Effector CD8-positive, alpha-beta T cell (primary cell): ENCODE measurements around the gene RAB4A.

Source experiments
- DNase-seq: peaks from one replicate; lab custom pipeline; 2025; lab: John Stamatoyannopoulos, UW

Gene RAB4A

DNA sequence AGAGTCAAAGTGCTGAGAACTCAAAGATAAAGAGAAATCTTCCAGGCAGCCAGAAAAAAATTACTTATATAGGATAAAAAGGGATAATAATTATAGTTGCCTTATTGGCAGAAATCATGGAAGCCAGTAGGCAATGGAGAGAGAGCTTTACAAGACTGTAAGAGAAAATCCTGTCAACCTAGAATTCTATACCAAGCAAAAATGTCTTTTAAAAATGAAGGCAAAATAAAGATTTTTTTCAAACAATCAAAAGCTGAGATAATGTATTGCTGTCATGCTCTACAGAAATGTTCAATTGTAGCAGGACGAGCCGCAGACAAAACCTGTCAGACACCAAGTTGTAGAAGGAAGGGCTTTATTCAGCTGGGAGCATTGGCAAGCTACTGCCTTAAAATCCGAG, 26.8 kb upstream of the RAB4A start:
- DNase-seq: no peak

DNA sequence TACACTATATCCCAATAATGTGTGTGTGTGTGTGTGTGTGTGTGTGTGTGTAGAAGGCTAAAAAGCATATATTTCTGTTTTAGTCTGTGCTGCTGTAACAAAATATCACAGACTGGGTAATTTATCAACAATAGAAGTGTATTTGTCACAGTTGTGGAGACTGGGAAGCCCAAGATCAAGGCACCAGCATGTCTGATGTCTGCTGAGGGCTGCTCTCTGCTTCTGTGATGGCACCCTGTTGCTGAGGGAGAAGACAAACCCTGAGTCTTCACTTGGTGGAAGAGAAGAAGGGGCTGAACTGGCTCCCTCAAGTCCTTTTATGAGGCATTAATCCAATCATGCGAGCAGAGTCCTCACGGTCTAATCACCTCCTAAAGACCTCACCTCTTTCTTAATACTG, 23.0 kb upstream of the RAB4A start:
- DNase-seq: no peak

DNA sequence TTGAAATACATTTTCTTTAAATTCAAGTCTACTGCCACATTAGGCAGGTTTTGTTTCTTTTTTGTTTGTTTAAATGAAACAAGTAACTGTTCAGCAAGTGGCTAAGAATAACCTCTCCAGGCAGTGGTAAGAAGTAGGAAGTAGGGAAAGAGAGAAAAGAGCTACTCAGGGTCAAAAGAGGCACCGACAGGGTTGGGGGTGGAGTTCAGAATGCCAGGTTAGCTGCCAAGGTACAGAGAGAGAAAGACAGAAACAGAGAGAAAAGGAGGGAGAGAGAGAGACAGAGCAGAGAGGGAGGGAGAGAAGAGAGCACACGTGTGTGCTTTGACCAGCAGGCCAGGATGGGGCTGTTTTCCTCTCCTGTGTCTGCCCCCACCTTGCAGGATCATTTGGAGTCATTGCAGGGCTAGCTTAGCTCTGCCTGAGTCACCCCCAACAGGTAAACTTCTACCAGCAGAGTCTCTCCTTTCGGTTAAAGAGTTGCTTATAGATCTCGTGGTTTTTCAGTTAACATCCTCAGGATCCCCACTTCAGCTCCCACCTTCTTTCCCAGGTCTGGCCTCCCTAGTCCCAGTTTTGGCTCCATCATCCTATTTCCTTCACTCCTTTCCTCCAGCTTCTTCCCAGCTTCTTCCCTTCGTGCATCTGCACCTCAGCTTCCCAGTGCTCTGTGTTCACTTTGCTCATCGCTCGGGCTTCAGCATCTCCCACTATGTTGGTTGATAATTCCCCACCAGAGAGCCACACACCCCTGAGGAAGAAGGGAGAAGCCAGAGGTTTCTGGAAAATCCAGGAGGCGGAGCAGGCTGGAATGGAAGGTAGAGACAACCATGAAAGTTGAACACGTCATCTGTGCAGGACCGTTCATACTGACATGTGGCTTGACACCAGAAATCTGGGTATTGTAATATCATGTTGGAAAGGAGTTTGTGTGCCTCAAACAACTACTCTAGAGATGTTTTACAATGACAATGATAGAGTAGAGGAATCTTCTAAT, 21.8 kb upstream of the RAB4A start:
- DNase-seq: no peak

DNA sequence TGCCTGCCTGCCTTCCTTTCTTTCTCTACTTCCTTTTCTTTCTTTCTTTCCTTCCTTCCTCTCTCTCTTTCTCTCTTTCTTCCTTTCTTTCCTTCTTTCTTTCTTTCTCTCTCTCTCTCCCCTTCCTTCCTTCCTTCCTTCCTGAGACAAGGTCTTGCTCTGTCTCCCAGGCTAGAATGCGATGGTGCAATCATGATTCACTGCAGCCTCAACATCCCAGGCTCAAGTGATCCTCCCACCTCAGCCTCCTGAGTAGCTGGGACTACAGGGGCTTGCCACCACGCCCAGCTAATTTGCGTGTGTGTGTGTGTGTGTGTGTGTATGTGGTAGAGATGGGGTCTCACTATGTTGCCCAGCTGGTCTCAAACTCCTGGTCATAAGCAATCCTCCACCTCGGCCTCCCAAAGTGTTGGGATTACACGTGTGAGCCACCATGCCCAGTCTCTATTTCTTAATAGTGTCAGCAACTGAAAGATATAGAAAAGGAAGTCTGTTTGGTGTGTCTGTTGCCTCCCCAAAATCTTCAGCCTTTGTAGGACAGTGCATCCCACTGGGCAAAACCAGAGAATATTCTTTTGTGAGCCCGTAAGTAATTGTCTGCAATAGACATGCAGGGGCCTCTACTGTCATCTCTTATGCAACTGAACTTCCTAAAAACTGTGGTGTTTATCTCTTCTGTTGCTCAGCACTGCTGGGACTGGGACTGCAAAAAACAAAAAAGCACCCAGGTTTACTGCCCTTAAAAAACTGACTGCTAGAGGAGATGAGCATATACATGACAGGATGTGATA, 20.9 kb upstream of the RAB4A start:
- DNase-seq: no peak

DNA sequence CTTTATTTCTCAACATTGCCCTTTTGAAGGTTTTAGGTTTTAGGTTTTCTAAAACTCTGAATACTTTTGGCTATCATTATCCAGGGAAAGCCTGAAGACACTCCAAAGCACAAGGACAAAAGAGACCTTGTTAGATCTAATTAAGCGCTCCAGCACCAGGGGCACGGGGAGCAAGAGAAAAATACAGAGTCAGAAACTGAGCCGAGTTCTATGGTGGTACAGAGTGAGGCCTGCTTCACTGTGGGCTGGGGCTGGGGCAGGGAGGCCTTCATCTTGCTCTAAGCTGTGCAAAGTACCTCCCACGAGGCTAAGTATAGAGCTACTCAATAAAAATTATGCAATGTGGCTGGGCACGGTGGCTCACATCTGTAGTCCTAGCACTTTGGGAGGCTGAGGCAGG, 19.7 kb upstream of the RAB4A start:
- DNase-seq: no peak

DNA sequence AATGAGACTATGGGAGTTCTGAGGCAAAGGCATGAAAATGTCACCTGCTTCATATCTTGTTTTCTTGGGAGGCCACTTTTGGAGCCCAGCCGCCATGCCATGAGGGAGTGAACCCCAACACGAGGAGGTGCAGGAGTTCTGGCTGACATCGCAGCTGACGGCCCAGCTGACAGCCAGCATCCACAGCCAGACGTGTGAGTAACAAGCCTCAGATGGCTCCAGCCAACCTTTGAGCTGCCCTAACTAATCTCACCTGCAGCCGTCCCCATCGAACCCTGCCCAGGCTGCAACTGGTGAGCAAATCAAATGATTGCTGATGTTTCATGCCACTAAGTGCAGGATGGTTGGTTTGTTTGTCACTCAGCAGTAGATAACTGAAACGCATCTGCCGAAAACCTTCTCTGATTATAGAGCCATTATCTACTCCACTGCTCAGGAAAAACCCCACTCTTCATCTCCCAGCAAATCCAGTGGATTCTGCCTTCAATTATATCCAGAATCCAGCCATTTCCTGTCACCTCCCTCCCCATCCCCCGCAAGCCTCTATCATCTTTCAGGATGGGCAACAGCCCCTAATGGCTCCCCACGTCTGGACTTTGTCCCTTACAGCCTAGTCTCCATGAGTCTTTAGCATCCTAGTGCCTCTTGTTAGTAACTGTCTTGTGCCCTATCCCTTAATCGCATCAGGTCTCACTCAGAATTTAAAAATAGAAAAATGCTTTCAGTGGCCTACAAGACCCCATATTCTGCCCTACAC, 18.5 kb upstream of the RAB4A start:
- DNase-seq: no peak

DNA sequence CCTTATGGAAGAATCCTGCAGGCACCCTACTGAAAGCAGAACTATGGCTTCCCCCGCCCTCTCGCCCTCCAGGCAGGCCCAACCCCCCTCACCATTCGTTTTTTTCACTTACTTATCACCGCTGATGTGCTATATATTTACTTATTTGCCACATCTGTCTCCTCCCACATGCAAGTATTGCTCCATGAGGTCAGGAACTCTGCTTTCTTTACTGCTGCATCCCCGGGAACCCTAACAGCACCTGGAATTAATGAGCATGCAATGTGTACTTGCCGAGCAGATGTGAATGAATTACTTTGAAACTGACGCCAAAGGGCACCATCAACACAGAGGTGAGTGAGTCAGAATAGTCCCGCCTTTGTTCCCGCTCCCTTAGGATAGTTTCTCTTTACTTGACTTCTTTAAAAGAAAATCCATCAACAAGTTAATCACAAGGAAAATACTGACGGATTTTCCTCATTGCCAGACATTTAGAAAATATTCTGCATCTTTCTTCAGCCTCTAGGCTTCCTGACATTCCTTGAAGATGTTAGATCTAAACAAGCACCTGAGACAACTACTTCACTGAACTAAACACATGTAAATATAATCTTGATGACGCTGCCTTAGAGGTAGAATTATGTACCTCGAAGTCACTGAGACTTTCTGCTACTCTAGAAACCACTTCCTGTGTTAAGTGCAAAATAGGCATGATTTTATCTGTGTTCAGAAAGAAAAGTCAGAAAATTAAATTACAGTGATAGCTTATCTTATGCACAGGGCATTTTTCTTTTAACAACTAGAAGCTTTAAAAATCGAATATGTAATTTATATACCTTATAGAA, 17.5 kb upstream of the RAB4A start:
- no peak for DNase-seq

DNA sequence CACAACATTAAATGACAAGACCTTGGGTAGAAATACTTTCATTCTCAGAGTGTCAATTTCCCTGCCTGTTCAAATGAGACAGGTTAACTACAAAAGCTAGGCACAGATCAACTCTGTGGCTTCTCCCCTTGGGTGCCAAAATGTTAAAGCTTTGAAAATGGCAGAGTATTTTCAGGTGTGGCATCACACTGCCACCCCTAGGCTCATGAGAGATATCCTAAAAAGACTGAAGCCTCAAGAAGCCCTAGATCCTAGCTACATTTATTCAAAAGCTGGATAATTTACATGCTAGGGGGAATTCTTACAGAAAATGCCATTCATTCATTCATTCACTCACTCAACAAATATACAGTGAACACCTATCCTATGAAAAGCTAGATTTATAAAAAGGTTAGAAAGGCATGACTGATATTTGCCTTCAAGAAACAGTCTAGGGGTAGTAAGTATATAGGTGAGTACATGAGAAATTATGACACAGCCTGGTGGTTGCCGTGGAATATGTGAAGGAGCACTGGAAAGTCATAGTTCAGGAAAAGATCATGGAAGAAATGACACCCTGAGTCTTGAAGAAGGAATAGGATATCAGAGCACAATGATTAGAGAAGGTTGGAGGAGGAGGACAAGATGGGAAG, 15.9 kb upstream of the RAB4A start:
- DNase-seq: no peak

DNA sequence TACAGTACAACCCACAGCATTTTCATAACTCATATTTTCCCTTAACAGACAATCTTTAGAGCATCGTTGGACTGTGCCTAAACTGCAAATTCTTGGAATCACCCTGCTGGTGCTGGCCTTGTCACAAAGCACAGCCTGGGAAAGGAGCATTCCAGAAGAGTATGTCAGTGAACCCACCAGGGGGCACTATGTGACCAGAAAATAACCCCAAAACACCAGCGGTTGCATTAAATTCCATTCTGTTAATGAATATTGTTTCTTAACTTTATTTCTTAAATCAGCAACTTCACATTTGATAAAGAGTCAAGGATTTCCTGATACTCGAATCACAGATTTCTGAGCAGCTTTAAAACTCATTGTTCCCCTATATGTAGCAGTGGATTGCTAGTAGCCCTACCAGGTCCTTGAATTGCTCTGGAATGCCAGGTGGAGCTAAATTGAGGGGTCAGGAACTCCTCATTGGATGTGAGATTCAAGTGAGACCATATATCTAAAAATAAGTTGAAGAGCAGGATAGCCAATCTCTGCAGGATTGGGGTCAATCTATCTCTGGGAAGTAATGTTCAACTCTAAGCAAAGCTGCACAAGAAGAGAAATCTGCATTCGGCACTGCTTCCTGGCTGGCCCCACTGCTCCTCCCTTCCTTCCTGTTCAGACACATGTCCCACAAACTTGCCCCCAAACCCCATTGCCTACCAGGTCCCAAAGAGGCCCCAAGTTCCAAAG, 12.7 kb upstream of the RAB4A start:
- peak; percentile 51 for DNase-seq

DNA sequence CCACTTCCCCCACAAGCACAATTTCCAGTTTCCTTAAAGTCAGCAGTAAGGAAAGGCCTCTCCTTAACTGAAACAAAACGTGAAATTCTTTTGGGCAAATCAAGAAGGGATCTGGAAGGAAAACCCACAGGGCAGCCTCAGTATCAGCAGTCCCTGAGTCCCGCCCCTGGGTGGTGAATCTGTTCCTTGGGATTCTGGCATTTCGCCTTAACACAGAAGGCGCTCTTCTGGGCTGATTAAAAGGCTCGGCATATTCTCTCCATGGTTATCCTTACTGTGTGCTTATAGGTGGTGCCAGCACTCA, 12.2 kb upstream of the RAB4A start:
- no peak for DNase-seq

DNA sequence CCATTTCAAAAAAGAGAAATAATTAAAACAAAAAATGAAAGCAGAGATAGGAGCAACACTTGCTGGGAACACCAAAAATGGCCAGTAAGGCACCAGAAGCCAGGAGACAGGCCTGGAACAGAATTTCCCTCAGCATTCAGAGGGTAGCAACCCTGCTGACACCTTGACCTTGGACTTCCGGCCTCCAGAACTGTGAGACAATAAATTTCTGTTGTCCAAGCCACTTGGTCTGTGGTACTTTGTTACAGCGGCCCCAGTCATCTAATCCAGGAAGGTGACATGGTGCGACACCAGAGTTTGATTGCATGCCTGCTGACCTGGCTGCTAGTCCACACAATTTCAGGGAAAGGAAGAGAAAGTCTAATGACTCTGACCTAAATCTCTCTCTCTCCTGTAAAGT, 10.6 kb upstream of the RAB4A start:
- no peak for DNase-seq

DNA sequence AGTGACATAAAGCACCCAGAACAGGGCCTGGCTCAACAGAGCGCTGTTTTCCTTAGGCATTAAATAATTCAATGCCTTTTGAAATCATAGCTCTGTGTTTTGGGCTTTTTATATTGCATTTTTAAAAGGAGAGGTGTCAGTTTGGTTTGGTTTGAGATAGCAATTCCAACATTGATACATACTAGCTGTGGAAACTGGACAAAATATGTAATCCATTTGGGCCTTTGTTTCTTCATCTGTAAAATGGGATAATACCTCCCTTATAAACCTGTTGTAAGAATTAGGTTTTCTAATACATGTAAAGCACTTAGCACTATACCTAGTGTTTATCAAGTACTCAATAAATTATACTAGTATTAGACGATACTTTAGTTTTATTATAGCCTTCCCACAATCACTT, 8.7 kb upstream of the RAB4A start:
- DNase-seq: no peak

DNA sequence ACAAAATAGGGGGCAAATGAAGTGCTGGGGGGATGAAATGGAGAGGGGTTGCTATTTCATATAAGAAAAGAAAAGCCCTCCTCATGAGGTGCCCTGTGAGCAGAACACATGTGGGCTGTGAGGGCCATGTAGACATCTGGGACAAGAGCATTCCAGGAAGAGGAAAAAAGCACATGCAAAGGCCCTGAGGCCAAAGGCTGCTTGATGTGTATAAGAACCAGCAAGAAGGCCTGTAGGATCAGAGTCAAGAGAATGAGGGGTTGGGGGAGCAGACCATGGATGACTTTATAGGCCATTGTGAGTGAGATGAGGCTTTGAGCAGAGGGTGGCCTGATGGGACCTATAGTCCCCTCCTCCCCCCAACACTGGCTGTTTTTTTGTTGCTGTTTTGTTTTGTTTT, 7.7 kb upstream of the RAB4A start:
- no peak for DNase-seq

DNA sequence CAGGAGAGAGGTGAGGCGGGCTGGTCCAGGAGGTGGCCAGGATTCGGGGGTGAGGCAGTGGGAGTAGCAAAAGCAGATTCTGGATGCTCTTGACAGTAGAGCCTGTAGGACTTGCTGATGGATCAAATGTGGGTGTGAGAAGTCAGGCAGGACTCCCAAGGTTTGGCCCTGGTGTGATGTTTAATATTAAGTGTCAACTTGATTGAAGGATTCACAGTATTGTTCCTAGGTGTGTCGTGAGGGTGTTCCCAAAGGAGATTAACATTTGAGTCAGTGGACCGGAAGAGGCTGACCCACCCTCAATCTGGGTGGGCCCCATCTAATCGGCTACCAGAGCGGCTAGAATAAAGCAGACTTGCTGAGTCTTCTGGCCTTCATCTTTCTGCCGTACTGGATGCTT, 6.8 kb upstream of the RAB4A start:
- no peak for DNase-seq

DNA sequence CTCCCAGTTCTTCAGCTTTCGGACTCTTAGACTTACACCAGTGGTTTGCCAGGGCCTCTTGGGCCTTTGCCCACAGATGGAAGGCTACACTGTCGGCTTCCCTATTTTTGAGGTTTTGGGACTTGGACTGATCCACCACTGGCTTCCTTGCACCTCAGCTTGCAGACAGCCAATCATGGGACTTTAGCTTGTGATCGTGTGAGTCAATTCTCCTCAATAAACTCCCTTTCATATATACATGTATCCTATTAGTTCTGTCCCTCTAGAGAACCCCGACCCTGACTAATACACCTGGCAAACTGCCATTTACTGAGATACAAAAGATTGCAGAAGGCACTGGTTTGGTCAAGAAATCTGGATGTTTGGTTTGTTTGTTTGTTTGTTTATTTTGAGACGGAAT, 6.4 kb upstream of the RAB4A start:
- DNase-seq: no peak

DNA sequence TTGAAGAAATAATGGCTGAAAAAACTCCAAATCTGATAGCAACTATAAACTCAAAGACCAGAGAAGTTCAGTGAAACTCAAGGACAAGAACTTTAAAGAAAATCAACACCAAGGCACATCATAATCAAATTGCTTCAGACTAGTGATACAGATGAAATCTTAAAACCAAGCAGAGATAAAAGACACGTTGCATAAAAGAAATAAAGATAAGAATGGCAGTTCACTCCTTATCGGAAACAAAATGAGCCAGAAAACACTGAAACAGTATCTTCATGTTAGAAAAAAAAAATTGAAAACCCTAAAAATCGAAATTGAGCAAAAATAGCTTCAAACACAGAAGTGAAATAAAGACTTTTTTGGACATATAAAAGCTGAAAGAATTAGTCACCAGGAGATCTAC, 4.6 kb upstream of the RAB4A start:
- DNase-seq: no peak

DNA sequence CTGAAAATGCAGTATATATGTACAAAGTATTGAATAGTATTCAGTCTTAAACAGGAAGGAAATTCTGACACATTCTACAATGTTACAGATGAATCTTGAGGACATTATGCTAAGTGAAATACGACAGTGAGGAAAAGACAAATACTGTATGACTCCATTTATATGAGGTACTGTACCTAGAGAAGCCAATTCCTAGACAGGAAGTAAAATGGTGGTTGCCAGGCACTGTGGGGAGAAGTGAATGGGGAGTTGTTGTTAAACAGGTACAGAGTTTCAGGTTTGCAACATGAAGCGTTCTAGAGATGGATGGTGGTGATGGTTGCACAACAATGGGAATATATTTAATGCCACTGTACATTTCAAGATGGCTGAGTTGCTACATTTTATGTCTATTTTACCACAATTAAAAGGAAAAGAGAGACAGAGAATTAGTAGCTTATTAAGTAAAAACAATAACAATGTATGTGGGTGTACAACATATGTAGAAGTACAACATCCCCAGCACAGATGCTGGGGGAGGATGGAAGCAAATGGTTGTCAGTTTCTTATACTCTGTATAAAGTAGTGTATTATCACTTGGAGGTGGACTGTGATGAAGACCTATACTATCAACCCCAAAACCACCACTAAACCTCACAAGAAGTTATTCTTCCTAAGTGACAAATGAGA, 3.9 kb upstream of the RAB4A start:
- DNase-seq: no peak

DNA sequence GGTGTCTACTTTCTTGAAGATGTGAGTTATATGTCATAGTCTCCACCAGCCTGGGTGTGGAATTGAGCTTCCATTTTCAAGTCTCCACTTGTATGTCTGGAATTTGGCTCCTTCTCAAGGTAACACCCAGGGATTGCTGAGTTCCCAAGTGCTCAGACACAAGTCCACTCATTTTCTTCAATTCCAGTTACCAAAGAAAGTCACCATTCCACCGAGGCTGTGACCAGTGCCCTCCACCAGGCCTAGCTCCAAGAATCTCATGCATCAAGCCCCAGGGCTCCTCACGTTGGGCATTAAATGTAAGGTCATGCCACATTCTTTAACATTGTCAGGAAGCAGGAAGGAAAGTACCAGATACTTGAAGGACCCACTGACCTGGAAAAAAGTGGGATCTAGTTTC, 2.4 kb upstream of the RAB4A start:
- DNase-seq: no peak

DNA sequence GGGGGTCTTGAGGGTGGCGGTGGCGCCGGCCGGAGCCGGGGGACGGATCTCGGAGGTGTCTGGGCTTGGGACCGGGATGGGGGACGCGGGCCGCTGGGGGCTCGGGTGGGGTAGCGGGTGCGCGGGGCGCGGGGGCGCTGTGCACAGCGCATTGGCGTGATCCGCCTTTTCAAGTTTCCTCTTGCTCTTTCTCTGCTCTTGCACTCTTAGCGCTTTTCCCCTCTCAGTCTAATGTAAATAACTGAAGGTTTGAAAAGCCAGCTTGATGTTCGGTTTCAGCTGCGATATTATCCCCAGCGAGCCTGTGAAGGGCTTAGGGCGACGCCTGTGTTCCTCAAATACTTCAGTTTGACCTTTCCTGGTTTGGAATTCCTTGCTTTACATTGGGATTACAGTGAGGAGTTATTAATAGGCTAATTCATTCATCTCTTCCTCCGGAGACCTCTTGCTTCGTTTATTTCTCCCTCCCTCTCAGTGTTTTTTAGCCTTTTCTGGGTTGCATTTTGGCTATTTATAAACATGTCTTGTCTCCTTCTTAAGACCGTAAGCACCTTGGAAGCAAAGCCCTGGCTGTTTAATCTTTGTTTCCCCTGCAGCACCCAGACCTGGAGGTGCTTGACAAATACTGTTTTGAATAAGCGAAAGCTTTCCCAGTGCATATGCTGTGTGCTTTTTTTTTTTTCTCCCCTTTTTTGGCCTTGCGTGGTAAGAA, 693 bp downstream of the RAB4A start:
- DNase-seq: no peak
